ENCODE measurements around the gene CLP1.
"Not testable (repeated sequence)": the region's sequence is repeated elsewhere in the genome, so short reads cannot be mapped to it uniquely, and the experiment has no call there.

The CLP1 gene

DNA sequence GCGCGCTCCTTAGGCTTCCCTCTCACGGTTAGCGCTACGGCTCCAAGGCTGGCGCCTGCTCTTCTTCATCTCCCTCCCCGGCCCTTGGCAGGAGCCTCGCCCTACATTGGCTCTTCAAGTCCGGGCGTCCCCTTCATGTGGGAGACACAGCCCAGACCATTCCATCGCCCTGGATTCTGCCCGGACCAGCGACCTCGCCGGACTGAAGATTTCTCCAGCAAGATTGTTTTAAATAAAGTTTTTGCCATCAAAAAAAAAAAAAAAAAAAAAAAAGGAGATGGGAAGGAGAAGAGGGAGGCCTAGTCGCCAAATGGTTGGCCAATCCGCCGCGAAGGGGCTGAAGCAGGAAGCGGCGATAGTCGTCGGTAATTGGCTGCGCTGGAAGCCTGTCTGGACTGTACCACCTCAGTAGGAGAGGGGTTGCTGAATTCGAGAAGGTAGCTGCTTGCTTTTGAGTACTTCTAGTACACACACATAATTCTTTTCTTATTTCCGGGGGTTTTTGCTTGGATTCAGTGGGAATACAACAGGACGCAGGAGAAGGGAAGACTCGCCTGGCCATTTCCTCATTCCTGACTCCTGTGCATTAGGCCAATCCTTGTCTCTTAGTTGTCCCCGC, 9.7 kb downstream of the CLP1 start:
- peak; percentile 99 for DNase-seq

GRCh38 chr11:57667736-57668433, 10.3 kb downstream of the CLP1 start, which contains the start of gene ZDHHC5:
ZDHHC5 (plus strand) TSS chr11:57668114; CDS start chr11:57673091, 4,977 bp downstream.
- DNase-seq: peak; percentile 99

- DNase-seq: no peak
Measured at GRCh38 chr11:57668434-57668782, 10.8 kb downstream of the CLP1 start.

GRCh38 chr11:57674251-57674650, 16.7 kb downstream of the CLP1 start:
- no peak for DNase-seq

GRCh38 chr11:57675176-57675941, 17.8 kb downstream of the CLP1 start:
- DNase-seq: no peak

GRCh38 chr11:57679396-57679795, 21.8 kb downstream of the CLP1 start:
- no peak for DNase-seq

- no peak for DNase-seq
Measured at GRCh38 chr11:57680552-57680874, 23.0 kb downstream of the CLP1 start.

- no peak for DNase-seq
Measured at GRCh38 chr11:57681168-57681567, 23.6 kb downstream of the CLP1 start.

GRCh38 chr11:57690474-57690873, 32.9 kb downstream of the CLP1 start:
- not testable (repeated sequence) for DNase-seq

DNA sequence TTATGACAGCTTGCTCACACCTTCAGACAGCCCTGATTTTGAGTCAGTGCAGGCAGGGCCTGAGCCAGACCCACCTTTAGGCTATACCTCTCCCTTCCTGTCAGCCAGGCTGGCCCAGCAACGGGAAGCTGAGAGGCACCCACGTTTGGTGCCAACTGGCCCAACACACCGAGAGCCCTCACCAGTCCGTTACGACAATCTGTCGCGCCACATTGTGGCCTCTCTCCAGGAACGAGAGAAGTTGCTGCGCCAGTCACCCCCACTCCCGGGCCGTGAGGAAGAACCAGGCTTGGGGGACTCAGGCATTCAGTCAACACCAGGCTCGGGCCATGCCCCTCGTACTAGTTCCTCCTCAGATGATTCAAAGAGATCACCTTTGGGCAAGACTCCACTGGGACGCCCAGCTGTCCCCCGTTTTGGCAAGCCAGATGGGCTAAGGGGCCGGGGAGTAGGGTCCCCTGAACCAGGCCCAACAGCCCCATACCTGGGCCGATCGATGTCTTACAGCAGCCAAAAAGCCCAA, 41.3 kb downstream of the CLP1 start:
- DNase-seq: no peak

DNA sequence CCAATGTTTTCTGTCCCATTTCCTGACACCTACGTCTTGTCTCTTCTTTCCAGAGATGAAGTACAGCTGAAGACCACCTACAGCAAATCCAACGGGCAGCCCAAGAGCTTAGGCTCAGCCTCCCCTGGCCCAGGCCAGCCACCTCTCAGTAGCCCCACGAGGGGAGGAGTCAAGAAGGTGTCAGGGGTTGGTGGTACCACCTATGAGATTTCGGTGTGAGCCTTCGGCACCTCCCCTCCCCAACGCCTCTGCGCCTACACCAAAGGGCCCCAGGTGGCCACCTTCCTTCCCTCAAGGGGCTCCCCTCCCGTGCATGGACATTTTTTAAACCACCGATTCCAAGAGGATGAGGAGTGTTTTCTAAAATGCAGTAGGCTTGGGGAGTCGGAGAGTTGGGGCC, 42.3 kb downstream of the CLP1 start:
- DNase-seq: no peak

- DNase-seq: no peak
Measured at GRCh38 chr11:57700425-57700824, 42.9 kb downstream of the CLP1 start.

DNA sequence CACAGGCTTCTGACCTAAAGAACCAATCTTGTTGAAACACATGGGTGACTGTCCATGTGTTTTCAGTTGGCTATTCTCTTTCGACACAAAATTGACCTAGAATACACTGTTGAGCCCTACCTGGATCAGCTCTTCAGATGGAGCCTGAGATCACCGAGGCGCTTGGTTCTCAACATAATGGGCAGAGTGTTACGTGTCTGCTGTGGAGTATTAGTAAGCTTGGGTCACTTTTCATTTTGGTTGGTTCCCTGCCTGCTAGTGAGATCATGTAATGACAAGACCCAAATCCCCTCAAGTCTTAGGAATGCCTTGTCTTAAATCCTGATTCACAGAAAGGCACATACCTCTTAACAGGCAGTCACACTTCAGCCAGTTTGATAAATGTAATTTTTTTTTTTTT, 45.8 kb downstream of the CLP1 start:
- no peak for DNase-seq

GRCh38 chr11:57704932-57705331, 47.4 kb downstream of the CLP1 start:
- DNase-seq: no peak

- DNase-seq: not testable (repeated sequence)
Measured at GRCh38 chr11:57705432-57705831, 47.9 kb downstream of the CLP1 start.

GRCh38 chr11:57709802-57710367, 52.3 kb downstream of the CLP1 start:
- DNase-seq: no peak

Measured in eye (tissue), 1 donor.